Esophagus squamous epithelium (tissue), 4 donors: Measurements from ENCODE around the gene ZFYVE26.

Experiments
- POLR2A ChIP-seq, 4 donors: fragments of 450-650 bp; IDR thresholded peaks; one replicate each; pipeline ENCODE4 v1.6.1; 2017; ENCODE audit warnings: antibody characterized with exemption in 4 of 4, mild to moderate bottlenecking in 4 of 4, moderate library complexity in 3 of 4
- TF ChIP-seq, protein P1 (sequence below), 6 experiments: fragments of 450-650 bp in 4 of 6; fragments of 200-600 bp in 2 of 6; sonication (generic) in 2 of 6; IDR thresholded peaks; one replicate each; pipeline ENCODE4 v1.5.1; 2016 to 2019; ENCODE audit warnings: antibody characterized with exemption in 6 of 6, mild to moderate bottlenecking in 4 of 6, moderate library complexity in 4 of 6

DNA sequence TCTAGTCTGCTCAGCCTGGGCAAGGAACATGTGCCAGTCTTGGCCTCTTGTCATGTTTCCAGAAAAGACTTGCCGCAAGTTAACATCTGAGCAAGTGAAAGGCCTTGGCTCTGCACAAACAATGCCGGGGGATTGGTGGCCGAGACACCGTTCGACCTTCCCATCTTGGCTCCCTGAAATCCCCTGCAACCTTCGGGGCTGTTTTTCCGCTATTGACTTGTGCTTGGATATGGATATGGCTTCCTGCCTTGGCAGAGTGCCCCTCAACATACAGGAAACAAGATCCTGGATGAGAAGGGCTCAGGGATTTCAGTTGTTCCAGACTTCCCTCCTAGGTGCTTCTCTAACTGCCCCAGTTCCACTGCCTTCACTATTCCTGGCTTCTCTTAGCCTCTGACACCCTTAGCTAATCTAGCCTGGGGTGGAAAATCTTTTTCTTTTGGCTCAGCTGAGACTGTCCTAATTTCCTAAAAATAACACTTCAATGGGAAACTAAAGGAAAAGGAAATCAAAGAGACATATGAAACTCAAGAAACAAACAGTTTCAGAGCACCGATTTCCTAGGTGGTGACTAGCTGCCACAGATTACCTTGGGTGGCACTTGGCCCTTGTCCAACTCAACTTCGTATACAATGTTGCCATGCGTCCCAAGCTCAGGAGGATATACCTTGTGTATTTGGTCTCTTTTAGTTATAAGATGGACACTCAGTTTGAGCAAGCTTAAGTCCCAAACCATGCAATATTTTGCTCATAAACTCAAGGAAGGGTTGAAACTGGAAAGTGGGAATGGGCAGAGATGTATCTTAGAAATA, 80.8 kb downstream of the ZFYVE26 start:
- TF ChIP-seq, protein P1, sequence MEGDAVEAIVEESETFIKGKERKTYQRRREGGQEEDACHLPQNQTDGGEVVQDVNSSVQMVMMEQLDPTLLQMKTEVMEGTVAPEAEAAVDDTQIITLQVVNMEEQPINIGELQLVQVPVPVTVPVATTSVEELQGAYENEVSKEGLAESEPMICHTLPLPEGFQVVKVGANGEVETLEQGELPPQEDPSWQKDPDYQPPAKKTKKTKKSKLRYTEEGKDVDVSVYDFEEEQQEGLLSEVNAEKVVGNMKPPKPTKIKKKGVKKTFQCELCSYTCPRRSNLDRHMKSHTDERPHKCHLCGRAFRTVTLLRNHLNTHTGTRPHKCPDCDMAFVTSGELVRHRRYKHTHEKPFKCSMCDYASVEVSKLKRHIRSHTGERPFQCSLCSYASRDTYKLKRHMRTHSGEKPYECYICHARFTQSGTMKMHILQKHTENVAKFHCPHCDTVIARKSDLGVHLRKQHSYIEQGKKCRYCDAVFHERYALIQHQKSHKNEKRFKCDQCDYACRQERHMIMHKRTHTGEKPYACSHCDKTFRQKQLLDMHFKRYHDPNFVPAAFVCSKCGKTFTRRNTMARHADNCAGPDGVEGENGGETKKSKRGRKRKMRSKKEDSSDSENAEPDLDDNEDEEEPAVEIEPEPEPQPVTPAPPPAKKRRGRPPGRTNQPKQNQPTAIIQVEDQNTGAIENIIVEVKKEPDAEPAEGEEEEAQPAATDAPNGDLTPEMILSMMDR (IDR thresholded peaks at IDR 0.05): no peak
- no peak for TF ChIP-seq POLR2A (IDR thresholded peaks at IDR 0.05)
